Astrocyte (in vitro differentiated cells and primary cell): ENCODE data around the gene KBTBD4. TPM values are rescaled to one million over a fixed set of nuclear protein-coding genes. Genes with fewer than 3 reads are reported as not detected.

Experiments
- DNase-seq: peaks from one replicate; pipeline ENCODE4 v3.0.0-alpha.2; 2010; ENCODE audit warnings: low read depth
- FAIRE-seq: peaks from 2 replicates; lab custom pipeline; 2011; peaks lifted over from hg19 to GRCh38; lab: Jason Lieb, UNC
- H2AFZ ChIP-seq: 2 replicates; pipeline ENCODE4 v1.6.0; 2012; ENCODE audit warnings: low read depth, low read length, inconsistent platforms
- H3K27ac ChIP-seq: 2 replicates; pipeline ENCODE4 v1.5.1; 2011; ENCODE audit warnings: low read depth, low read length, inconsistent platforms
- H3K27me3 ChIP-seq: 2 replicates; pipeline ENCODE4 v1.6.0; 2011; ENCODE audit warnings: low read length, inconsistent platforms; ENCODE audit not compliant: insufficient read depth
- H3K36me3 ChIP-seq: 2 replicates; pipeline ENCODE4 v1.5.1; 2011; ENCODE audit warnings: low read length, inconsistent platforms; ENCODE audit not compliant: insufficient read depth
- H3K4me1 ChIP-seq: 2 replicates; pipeline ENCODE4 v1.5.1; 2011; ENCODE audit warnings: low read length, inconsistent platforms; ENCODE audit not compliant: insufficient read depth
- H3K4me2 ChIP-seq: 2 replicates; pipeline ENCODE4 v1.6.0; 2012; ENCODE audit warnings: low read length, inconsistent platforms
- H3K4me3 ChIP-seq: 2 replicates; pipeline ENCODE4 v1.5.1; 2011; ENCODE audit warnings: low read depth, mild to moderate bottlenecking, low read length, inconsistent platforms; ENCODE audit not compliant: insufficient read depth
- H3K79me2 ChIP-seq: 2 replicates; pipeline ENCODE4 v1.6.0; 2012; ENCODE audit warnings: mild to moderate bottlenecking, low read length, inconsistent platforms; ENCODE audit not compliant: insufficient read depth
- H3K9ac ChIP-seq: 2 replicates; pipeline ENCODE4 v1.6.0; 2012; ENCODE audit warnings: mild to moderate bottlenecking, low read length, inconsistent platforms
- H3K9me3 ChIP-seq: 2 replicates; pipeline ENCODE4 v1.5.1; 2012; ENCODE audit warnings: low read depth, mild to moderate bottlenecking, low read length, inconsistent platforms; ENCODE audit not compliant: insufficient read depth
- H4K20me1 ChIP-seq: 2 replicates; pipeline ENCODE4 v1.6.0; 2012; ENCODE audit warnings: low read length, inconsistent platforms; ENCODE audit not compliant: insufficient read depth
- H3K27ac Mint-ChIP-seq: one replicate; pipeline ENCODE4 v1.8.0; 2021; ENCODE audit warnings: mild to moderate bottlenecking, mixed read lengths; ENCODE audit not compliant: unreplicated experiment
- H3K27me3 Mint-ChIP-seq: one replicate; pipeline ENCODE4 v1.8.0; 2021; ENCODE audit warnings: low read depth, mixed read lengths; ENCODE audit not compliant: unreplicated experiment
- H3K36me3 Mint-ChIP-seq: one replicate; pipeline ENCODE4 v1.8.0; 2021; ENCODE audit warnings: low read depth, mixed read lengths; ENCODE audit not compliant: unreplicated experiment
- H3K4me1 Mint-ChIP-seq: one replicate; pipeline ENCODE4 v1.8.0; 2021; ENCODE audit warnings: low read depth, mixed read lengths; ENCODE audit not compliant: unreplicated experiment
- H3K4me3 Mint-ChIP-seq: one replicate; pipeline ENCODE4 v1.8.0; 2021; ENCODE audit warnings: mild to moderate bottlenecking, moderate library complexity, mixed read lengths; ENCODE audit not compliant: unreplicated experiment
- H3K9me3 Mint-ChIP-seq: one replicate; pipeline ENCODE4 v1.8.0; 2021; ENCODE audit warnings: mild to moderate bottlenecking, mixed read lengths; ENCODE audit not compliant: unreplicated experiment
- CTCF ChIP-seq: IDR thresholded peaks from 2 replicates; pipeline ENCODE4 v1.5.1; 2011; ENCODE audit warnings: low read depth, mild to moderate bottlenecking, inconsistent platforms, low read length, moderate library complexity; ENCODE audit not compliant: insufficient read depth
- EZH2 ChIP-seq: IDR thresholded peaks from 2 replicates; pipeline ENCODE4 v1.6.1; 2012; ENCODE audit warnings: mild to moderate bottlenecking, low read length, inconsistent platforms; ENCODE audit not compliant: insufficient read depth
- total RNA-seq: library from RNA; stranded (reverse); gene quantifications from 2 replicates; pipeline ENCODE4 v1.2.1, GENCODE V29; 2021

KBTBD4 gene
- total RNA-seq, 1 donor from 2014 or later: 11.9 TPM

GRCh38 chr11:47609675-47610074, 30.9 kb upstream of the KBTBD4 start:
- no peak overlapping the region for H3K4me3 ChIP-seq
- H3K27me3 Mint-ChIP-seq: no peaks in the 10 kb centered on the region
- no peak for TF ChIP-seq CTCF
- TF ChIP-seq EZH2: no peak
- H3K27ac Mint-ChIP-seq: no peak overlapping the region
- no peaks in the 10 kb centered on the region for H4K20me1 ChIP-seq
- H3K9me3 Mint-ChIP-seq: no peaks in the 10 kb centered on the region
- H3K36me3 Mint-ChIP-seq: peaks cover 4% of the 10 kb centered on the region
- H3K36me3 ChIP-seq: no peaks in the 10 kb centered on the region
- H3K27ac ChIP-seq: no peak overlapping the region
- no peak overlapping the region for H3K4me3 Mint-ChIP-seq
- H3K4me1 Mint-ChIP-seq: peaks cover 24% of the 10 kb centered on the region
- H3K9ac ChIP-seq: no peak overlapping the region
- no peak for FAIRE-seq
- H3K9me3 ChIP-seq: no peaks in the 10 kb centered on the region
- no peak overlapping the region for H3K4me2 ChIP-seq
- DNase-seq: no peak
- H3K27me3 ChIP-seq: no peaks in the 10 kb centered on the region
- H3K4me1 ChIP-seq: peaks cover 20% of the 10 kb centered on the region
- no peak overlapping the region for H2AFZ ChIP-seq
- no peaks in the 10 kb centered on the region for H3K79me2 ChIP-seq

- DNase-seq: peak; percentile 94
- Mint-ChIP-seq H3K27me3 (no peaks in the 10 kb centered on the region), H3K4me1 (peaks cover 24% of the 10 kb centered on the region), H3K4me3 (no peak overlapping the region), H3K36me3 (peaks cover 4% of the 10 kb centered on the region), H3K9me3 (no peaks in the 10 kb centered on the region), H3K27ac (peak overlapping the region; percentile 5)
- Histone ChIP-seq H3K27ac (peak overlapping the region; percentile 14), H3K79me2 (no peaks in the 10 kb centered on the region), H2AFZ (no peak overlapping the region), H3K4me3 (no peak overlapping the region), H3K4me1 (peaks cover 20% of the 10 kb centered on the region), H3K4me2 (peak overlapping the region; percentile 61), H4K20me1 (no peaks in the 10 kb centered on the region), H3K27me3 (no peaks in the 10 kb centered on the region), H3K9me3 (no peaks in the 10 kb centered on the region), H3K9ac (peak overlapping the region; percentile 37), H3K36me3 (no peaks in the 10 kb centered on the region)
- TF ChIP-seq CTCF: no peak
- no peak for TF ChIP-seq EZH2
- FAIRE-seq: no peak
Observed at GRCh38 chr11:47607380-47607779, 28.6 kb upstream of the KBTBD4 start.

- H3K27ac Mint-ChIP-seq: peak overlapping the region; percentile 20
- peak overlapping the region; percentile 61 for H3K4me2 ChIP-seq
Observed at GRCh38 chr11:47606731-47607130, 28.0 kb upstream of the KBTBD4 start.

More at GRCh38 chr11:47606731-47607130, 28.0 kb upstream of the KBTBD4 start:
- Mint-ChIP-seq H3K4me3 (no peak overlapping the region), H3K4me1 (peaks cover 24% of the 10 kb centered on the region), H3K9me3 (no peaks in the 10 kb centered on the region), H3K36me3 (peaks cover 4% of the 10 kb centered on the region), H3K27me3 (no peaks in the 10 kb centered on the region)
- Histone ChIP-seq H3K4me1 (peaks cover 20% of the 10 kb centered on the region), H3K4me3 (peak overlapping the region; percentile 15), H3K9ac (peak overlapping the region; percentile 37), H3K27ac (peak overlapping the region; percentile 32), H3K9me3 (no peaks in the 10 kb centered on the region), H3K36me3 (no peaks in the 10 kb centered on the region), H3K79me2 (no peaks in the 10 kb centered on the region), H2AFZ (no peak overlapping the region), H4K20me1 (no peaks in the 10 kb centered on the region), H3K27me3 (no peaks in the 10 kb centered on the region)
- FAIRE-seq (no peak), DNase-seq (peak; percentile 29)
- no peak for TF ChIP-seq CTCF
- TF ChIP-seq EZH2: no peak
